Stimulated activated CD4-positive, alpha-beta T cell treated with anti-CD3 and anti-CD28 coated beads, TNF-alpha, amount 100 ng/mL, for 4 hours (primary cell): ENCODE measurements around the gene BIN1.

Source experiments
- DNase-seq, 3 experiments: peaks; one replicate each; pipeline ENCODE4 v3.0.0-alpha.2; 2020; ENCODE audit warnings: low read depth in 3 of 3

The BIN1 gene

DNA sequence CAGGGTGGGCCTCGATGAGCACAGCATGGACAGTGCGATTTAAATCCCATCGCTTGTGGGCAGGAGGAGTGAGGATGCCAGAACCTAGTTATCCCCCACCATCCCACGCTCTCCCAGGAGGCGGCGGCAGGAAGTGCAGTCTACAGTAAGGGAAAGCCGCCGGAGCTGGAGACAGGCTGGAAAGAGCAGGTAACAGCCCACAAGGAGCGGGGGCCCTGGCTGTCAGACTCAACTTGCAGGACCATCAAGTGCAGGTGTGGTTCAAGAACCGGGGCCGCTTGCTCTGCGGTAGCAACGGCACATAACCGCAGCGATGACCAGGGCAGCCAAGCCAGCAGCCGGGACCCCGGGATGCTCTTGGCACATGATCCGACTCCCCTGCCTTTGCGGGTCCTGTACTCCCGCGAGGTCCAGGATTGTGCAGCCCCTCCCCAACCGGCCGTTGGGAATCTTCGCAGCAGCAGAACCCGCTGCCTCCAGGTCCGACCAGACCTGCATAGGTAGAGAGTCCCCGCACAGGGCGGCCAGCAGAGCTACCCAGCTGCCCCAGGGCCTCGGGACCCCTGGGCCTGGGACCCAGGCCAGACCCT is 82.1 kb downstream of the BIN1 start:
- no peak for DNase-seq

DNA sequence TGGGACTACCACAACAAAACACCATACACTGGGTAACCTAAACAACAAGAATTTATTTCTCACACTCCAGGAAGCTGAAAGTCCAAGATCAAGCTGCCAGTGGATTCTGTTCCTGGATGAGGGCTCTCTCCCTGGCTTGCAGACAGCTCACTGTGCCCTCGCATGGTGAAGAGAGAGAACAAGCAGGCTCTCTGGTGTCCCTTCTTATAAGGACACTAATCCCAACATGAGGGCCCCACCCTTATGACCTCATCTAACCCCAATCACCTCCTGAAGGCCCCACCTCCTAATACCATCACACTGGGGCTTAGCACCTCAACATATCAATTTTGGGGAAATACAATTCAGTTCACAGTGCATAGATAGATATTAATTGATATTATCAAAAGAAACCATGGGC is 83.5 kb downstream of the BIN1 start:
- DNase-seq = no peak

DNA sequence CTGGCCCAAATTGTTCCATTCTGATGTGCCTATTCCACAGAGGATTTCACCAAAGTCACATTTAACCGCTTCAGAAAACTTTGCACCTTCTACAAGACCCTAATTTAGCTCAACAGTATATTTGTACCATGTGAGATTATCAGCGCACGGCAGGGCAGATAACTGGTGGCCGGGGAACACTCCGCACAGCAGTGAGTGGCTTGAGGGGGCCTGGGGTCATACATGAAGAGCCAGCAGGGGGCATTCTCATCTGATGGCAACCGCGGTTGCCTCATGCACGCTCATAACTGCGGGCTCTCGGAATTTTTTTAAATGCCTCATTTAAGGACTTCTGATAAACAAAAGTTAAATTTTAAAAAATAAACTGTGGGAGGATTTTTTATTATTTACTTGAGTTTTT is 84.1 kb downstream of the BIN1 start:
- no peak for DNase-seq

DNA sequence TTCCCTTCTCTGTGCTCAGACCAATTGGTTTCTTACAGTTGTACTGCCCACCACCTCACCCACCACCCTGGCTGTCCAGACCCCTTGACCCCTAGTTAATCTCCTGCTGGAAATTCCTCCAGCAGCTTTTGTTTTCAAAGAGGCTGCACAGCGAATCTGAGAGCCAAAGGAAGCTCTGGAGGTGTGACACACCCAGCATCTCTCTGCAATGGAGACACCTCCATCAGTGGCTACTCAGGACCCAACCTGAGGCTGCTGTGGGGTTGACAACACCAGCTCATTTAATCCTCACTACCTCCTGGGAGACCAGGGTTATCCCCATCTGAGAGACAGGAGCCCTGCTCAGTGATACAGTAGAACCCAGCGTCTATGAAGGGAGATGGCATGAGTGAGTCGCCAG is 86.4 kb downstream of the BIN1 start:
- no peak for DNase-seq

DNA sequence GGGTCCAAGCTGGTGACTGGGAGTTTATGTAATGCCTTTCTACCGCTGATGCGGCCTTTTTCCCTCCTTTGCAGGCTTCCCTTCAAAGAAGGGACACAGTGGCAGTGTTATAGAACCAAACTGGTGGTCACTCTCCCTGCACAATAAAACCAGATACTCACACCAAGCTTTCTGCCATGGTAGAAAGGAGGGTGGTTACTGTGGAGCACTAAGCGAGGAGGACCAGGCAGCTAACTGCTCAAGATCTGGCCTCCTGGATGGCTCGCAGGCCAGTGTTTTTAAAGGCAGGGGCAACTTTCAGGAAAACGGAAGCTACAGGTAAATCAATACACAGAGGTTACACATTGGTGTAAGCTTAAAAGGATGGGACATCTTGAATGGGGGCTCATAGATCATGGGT is 89.4 kb downstream of the BIN1 start:
- no peak for DNase-seq

DNA sequence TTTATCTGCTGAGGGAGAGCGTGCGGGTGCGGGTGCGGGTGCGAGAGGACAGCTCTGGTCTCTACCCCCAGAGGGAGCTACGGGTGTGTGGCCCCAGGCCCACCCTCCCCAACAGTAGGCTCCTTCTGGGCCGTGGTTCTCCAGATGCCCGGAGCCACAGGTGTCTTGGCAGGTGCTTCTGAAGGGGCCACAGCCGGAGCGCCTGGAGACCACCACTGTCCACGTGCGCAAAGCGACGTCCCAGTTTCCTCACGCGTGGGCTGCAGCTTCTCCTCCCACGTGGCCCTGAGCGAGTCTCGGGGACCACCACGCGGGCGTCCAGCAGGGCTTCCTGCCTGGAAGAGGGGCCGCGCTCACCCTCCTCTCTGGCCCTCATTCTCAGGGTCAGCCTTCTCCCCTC is 90.6 kb downstream of the BIN1 start:
- no peak for DNase-seq

DNA sequence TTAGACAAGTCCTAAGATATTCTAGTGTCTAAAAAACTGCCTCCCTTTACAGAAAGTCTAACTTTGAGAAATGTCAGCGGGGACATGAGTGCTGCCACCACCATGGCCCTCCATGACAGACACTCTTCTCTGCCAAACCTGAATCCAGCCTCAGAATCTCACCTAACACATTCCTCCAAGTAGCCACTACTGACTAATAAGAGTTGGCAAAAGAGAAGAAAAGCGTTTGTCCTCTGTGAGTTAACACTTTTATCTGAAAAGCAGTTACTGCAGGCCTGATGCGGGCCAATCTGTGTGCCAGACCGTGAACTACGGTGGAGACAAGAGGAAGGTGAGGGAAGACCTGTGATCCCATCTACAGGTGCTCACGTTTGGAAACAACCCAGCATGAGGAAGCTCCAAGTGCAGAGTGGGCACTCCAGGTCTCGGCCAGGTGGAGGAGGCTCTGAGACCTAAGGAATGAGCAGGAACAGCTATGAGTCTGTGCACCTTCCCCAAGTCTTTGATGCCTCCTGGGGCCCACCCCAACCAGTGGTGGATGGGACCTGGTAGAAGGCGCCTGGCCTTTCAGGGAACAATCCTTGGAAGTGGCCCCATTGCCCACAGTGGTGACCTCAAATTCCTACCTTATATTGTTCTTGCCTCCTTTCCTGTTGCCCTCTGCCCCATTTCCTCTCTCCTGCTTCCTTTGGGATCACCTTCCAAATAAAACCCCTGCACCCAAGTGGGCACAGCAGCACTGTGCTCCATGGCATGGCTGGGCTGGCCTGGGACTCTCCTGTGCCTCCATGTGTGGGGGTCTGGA is 91.6 kb downstream of the BIN1 start:
- DNase-seq = no peak

DNA sequence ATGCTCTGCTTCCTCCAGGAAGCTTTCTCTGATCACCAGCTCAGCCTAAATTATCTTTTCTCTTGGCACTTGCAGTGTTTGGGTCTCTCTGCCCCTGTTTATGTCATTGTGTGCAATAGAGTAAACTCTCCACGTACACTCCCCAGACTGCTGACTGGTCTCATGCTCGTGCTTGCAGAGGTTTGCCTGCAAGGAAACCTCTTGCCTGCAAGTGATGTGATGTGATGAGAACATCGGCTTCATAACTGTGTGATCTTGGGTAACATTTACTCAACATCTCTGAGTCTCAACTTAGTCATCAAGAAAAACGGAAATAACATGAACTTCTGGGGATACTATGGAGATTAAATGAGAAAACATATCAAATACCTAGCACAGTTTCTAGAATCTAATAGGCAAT is 92.3 kb downstream of the BIN1 start:
- DNase-seq = no peak

DNA sequence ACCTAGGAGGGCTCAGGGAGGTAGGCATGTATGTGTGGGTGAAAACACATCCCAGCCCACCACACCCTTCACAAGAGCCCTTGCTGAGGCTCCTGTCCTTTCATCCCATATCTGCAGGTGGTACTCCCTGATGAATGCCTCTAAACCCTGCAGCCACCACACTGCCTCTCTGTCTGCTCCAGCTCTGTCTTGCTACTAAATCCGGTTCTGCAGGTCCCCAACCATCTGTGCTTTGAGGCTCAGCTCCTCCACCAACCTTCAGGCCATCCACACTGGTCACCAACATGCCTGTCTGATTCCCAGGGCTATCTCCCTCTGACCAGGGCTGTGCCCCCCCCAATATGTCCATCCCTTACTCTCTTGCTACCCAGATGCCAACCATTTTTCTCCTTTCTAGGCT is 92.7 kb downstream of the BIN1 start:
- DNase-seq = no peak

DNA sequence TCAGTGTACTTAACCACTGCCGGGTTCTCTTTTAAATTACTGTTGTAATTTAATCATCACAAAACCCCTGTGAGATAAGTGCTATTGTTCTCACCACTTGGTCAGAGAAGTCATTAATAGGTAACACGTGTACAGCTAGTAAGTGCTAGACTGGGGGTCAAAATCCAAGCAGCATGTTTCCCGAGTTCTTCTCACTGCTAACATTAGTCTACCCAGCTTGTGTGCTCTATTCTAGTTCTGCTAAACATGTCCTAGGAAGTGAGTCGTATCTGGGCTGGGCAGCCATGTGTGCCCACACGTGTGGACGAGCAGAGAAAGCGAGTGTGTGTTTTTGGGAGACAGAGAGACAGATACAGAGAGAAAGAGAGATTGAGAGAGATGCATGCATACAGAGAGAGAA is 94.1 kb downstream of the BIN1 start:
- DNase-seq = no peak

DNA sequence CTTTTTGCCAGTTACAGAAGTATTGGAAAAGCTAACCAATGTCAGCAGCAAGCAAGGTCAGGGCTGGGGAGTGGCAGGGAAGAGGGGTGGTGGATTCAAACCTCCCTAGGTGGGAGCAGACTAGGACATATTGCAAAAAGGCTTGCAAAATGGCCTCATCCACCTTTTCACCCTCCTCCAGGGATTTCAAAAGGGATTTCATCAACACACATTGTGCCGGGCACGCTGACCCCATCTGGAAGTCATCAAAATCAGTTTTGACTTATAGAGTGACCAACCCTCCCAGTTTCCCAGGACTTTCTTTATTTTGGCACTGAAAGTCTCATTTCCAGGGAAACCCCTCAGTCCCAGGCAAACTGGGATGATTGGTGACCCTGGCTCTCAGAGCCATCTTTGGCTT is 94.7 kb downstream of the BIN1 start:
- DNase-seq = no peak

DNA sequence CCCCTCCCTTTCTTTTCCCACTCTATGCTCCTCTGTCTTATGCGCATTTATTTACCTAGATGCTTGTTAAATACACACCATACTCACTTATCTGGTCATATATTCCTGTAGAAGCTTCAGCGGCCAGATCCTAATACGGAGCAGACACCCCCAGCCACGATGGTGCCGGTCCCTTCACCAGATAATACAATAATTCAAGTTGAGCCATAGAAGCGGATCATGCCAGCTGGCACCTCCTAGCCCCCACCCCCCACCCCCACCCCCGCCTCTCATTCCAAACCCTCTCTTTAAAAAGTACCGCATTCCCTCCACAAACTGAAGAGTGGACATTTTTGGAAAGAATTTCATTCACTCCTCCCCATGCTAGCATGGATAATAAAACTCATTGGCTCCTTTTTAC is 95.2 kb downstream of the BIN1 start:
- DNase-seq = no peak

DNA sequence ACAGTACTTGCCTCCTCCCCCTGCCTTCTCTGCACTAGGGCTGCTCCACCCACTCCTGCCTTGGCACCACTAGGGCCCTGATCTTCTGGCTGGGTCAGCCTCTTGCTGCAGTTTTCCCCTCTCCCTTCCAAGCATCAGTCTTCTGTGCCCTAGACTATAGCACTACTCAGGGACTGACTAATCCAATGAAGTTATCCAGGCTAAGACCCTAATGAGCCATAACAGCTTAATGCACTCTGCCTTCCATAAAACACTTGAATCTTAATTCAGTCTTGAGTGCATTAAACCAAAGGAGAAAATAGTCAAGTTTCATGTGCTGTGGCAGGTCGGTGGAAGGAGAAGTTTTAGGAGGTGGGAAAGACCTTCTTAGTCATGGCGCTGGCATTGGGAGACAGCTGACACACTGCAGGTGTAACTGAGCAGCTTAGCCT is 95.7 kb downstream of the BIN1 start:
- DNase-seq = no peak

DNA sequence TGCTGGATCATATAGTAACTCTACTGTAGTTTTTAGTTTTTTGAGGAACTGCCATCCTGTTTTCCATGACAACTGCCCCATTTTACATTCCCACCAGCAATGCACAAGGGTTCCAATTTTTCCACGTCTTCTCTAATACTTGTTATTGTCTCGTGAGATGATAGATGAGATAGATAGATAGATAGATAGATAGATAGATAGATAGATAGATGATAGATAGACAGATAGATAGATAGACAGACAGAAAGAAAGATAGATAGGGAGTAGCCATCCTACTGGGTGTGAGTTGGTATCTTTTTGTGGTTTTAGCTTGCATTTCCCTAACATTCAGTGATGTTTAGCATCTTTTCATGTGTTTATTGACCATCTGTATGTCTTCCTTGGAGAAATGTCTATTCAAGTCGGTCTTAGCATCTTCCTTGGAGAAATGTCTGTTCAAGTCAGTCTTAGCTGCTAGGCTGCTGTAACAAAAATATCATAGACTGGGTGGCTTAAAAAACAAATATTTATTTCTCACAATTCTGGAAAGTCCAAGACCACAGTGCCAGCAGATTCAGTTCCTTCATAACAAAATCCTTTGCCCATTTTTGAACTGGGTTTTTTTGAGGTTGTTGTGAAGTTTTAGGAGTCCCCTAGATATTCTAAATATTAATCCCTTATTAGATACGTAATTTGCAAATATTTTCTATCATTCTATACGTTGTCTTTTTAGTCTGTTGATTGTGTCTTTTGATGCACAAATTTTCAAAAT is 98.5 kb downstream of the BIN1 start:
- no peak for DNase-seq

DNA sequence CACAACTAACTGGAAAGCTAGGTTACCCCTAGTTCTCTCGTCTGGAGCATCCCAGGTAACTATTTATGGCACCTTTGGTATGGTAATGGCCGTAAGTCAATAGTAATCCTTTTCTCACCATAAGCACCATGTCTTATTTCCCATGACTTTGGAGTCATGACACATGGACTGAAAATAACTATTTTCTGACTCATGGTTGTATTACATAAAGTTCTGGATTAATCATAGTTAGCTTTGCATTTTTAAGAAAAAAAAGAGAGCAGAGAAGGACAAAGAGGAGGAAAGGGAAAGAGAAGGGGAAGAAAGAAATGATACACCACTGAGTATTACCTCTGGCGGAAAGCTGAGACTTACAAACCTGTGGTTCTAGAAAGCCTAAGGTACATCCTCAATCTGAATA is 99.3 kb downstream of the BIN1 start:
- no peak for DNase-seq

DNA sequence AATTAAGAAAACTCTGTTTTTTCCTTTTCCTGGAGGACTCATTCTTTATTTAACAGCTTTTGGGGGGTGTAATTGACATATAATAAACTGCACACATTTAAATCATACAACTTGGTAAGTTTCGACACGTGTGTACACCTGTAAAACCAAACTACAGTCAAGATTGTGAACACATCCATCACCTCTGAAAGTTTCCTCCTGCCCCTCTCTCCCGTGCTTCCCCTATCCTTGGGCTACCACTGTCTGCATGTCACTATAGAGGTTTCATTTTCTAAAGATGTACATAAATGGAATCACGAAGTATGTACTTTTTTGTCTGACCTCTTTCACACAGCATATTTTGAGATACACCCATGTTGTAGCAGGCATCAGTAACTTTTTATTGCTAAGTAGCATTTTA is 100.0 kb downstream of the BIN1 start:
- DNase-seq = no peak

DNA sequence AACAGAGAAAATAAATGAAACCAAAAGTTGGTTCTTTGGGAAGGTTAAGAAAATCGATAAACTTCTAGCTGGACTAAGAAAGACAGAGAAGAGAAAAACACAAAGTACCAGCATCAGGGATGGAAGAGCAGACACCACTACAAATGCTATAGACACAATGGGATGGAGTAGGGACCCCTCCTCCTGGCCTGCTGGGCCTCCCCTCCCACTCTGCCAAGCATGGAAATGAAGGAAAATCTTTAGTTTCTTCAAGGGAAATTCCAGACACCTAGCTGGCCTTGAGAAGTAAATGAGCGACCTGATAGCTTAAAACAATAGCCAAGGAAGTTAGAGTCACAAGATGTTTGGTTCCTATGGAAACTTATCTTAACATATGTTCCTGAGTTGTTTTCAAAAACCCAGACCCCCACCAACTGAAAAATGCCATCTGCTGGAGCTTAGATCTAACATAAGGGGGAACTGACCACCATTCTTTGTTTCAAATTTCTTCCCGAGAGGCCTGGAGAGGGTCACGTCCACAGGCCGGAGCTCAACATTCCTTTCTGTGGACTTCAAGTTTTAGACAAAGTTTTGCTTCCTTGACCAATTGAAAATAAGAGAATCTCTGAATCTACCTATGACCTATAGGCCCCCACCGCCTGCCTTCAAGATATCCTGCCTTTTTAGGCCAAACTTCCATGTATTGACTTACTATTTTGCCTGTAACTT is 101.9 kb downstream of the BIN1 start:
- no peak for DNase-seq

DNA sequence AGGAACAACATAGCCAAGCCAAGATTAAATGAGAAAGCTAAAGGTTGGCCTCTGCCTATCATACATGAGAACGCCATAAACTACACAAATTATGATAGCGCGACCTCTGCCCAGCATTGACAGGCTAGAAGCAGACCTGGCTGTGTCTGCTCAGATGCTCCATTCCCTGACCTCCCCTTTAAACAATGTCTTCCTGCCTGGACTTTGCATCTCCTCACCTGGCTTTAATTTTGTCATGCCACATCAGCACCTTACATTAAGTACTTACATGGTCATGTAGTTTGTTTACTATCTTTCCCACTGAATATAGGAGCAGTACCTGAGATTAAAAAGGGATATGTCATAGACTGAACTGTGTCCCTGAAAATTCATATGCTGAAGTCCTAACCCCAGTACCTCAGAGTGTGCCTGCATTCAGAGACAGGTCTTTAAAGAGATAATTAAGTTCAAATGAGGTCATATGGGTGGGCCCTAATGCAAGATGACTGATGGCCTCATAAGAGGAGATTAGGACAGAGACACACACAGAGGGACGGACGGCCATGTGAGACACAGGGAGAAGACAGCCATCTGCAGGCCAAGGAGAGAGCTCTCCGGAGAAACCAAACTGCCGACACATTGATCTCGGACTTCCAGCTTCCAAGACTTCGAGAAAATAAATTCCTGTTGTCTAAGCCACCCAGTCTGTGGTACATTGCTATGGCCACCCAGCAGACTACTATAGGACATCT is 103.7 kb downstream of the BIN1 start:
- DNase-seq = no peak

DNA sequence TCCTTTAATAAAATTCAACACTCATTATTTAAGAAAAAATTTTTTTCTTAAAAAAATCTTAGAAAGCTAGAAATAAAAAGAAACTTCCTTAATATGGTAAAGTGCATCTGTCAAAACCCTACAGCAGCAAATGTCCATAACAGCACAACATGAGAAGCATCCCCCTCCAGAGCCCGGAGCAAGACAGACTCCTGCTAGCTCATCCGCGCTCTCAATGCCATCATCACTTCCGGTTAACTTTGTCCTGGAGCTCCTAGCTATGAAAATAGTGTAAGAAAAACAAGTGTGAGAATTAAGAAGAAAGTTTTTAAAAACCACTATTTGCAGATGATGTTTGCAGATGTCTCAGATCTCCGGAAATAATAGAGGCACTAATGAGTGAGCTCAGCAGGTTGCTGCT is 105.2 kb downstream of the BIN1 start:
- no peak for DNase-seq

DNA sequence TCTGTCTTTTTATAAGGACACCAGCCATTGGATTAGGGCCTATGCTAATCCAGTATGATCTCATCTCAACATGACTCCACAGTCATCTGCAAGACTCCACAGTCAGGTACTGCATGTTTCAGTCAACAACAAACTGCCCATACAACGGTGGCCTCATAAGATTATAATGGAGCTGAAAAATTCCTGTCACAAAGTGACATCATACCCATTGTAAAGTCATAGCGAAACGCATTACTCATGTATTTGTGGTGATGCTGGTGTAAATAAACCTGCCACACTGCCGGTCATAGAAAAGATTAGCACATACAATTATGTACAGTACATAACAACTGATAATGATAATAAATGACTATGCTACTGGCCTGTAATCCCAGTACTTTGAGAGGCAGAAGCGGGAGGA is 106.0 kb downstream of the BIN1 start:
- no peak for DNase-seq

DNA sequence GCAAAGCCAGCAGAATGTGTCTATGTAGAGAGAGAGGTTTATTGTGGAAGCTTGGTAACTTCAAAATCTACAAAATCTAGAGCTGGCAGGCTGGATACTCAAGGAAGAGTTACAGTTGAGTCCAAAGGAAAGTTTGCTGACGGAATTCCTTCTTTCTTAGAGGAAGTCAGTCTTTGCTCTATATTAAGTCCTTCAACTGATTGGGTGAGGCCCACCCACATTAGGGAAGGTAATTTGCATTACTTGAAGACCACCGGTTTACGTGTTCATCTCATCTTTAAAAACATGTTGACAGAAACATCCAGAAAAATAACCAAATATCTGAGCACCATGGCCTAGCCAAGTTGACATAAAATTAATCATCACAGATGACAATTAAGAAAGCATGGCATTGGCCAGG is 106.8 kb downstream of the BIN1 start:
- no peak for DNase-seq
